ENCODE results near the gene ASPN.
"Not testable (repeated sequence)": the region's sequence is repeated elsewhere in the genome, so short reads cannot be mapped to it uniquely, and the experiment has no call there.

Gene ASPN

GRCh38 chr9:92467041-92467440, 15.3 kb downstream of the ASPN start:
- no peak for DNase-seq

GRCh38 chr9:92463984-92464383, 18.3 kb downstream of the ASPN start:
- DNase-seq = no peak

GRCh38 chr9:92463387-92463786, 18.9 kb downstream of the ASPN start:
- DNase-seq = no peak

GRCh38 chr9:92457576-92457975, 24.7 kb downstream of the ASPN start:
- DNase-seq = no peak

GRCh38 chr9:92455217-92455616, 27.1 kb downstream of the ASPN start:
- DNase-seq = no peak

GRCh38 chr9:92446536-92446935, 35.8 kb downstream of the ASPN start:
- DNase-seq = no peak

GRCh38 chr9:92444841-92445240, 37.5 kb downstream of the ASPN start:
- no peak for DNase-seq

- no peak for DNase-seq
These were observed 41.6 kb downstream of the ASPN start for GRCh38 chr9:92440751-92441046.

GRCh38 chr9:92439921-92440750, 42.2 kb downstream of the ASPN start:
- DNase-seq = no peak

GRCh38 chr9:92438900-92439526, 43.3 kb downstream of the ASPN start:
- no peak for DNase-seq

- no peak for DNase-seq
These were observed 47.0 kb downstream of the ASPN start for GRCh38 chr9:92435263-92435662.

GRCh38 chr9:92432972-92433548, 49.2 kb downstream of the ASPN start:
- no peak for DNase-seq

- DNase-seq = no peak
These were observed 50.0 kb downstream of the ASPN start for GRCh38 chr9:92432350-92432749.

GRCh38 chr9:92429836-92430235, 52.5 kb downstream of the ASPN start:
- DNase-seq = no peak

- DNase-seq = no peak
These were observed 55.7 kb downstream of the ASPN start for GRCh38 chr9:92426501-92427145.

GRCh38 chr9:92425474-92425873, 56.8 kb downstream of the ASPN start:
- no peak for DNase-seq

GRCh38 chr9:92424340-92424739, 58.0 kb downstream of the ASPN start, which contains the start of gene OMD:
TSS of gene OMD (minus strand) at chr9:92424471. CDS start at chr9:92417558, 6,913 bp downstream.
- no peak for DNase-seq

- DNase-seq = no peak
These were observed 58.7 kb downstream of the ASPN start for GRCh38 chr9:92423612-92424011.

- no peak for DNase-seq
These were observed 59.5 kb downstream of the ASPN start for GRCh38 chr9:92422611-92423338.

- DNase-seq = no peak
These were observed 67.7 kb downstream of the ASPN start for GRCh38 chr9:92414566-92414965.

- not testable (repeated sequence) for DNase-seq
These were observed 71.1 kb downstream of the ASPN start for GRCh38 chr9:92411157-92411556.

GRCh38 chr9:92408747-92409478, 73.4 kb downstream of the ASPN start:
- DNase-seq = no peak
